Endothelial cell of umbilical vein (primary cell): ENCODE measurements around the gene LAMC1.

Experiments used
- CTCF ChIP-seq, 2 donors: IDR thresholded peaks; 1 replicate in 1 of 2; 2 replicates in 1 of 2; pipeline ENCODE4 v1.5.1; 2011; ENCODE audit warnings: low read length in 2 of 2, mild to moderate bottlenecking in 2 of 2, moderate library complexity in 2 of 2, control low read depth in 1 of 2, inconsistent platforms in 1 of 2, low read depth in 1 of 2; ENCODE audit not compliant: insufficient read depth in 1 of 2; ENCODE audit errors: extremely low read depth in 1 of 2
- EZH2 ChIP-seq: IDR thresholded peaks from 2 replicates; pipeline ENCODE4 v1.6.1; 2012; ENCODE audit warnings: borderline replicate concordance, low read depth, mild to moderate bottlenecking, moderate library complexity, low read length, inconsistent platforms; ENCODE audit not compliant: severe bottlenecking
- GATA2 ChIP-seq: IDR thresholded peaks from 2 replicates; pipeline ENCODE4 v1.7.0; 2011; ENCODE audit warnings: low read depth, mild to moderate bottlenecking, moderate library complexity, mixed read lengths, low read length; ENCODE audit not compliant: insufficient read length, insufficient read depth
- MAX ChIP-seq: IDR thresholded peaks from 2 replicates; pipeline ENCODE4 v1.6.1; 2011; ENCODE audit not compliant: insufficient read depth, insufficient read length
- MYC ChIP-seq: IDR thresholded peaks from one replicate; pipeline ENCODE4 v1.6.1; 2011; ENCODE audit warnings: mild to moderate bottlenecking, low read depth, low read length
- POLR2A ChIP-seq: IDR thresholded peaks from 2 replicates; pipeline ENCODE4 v1.6.1; 2012; ENCODE audit warnings: low read depth, mild to moderate bottlenecking, control low read depth, low read length
- POLR2AphosphoS5 ChIP-seq: IDR thresholded peaks from 2 replicates; pipeline ENCODE4 v1.6.1; 2012; ENCODE audit warnings: low read depth, mild to moderate bottlenecking, control low read depth, low read length, moderate library complexity; ENCODE audit not compliant: insufficient read depth

- TF ChIP-seq CTCF (IDR thresholded peaks at IDR 0.05; ENCODE audit: extremely low read depth in 1 of 2, insufficient read depth in 1 of 2, low read depth in 1 of 2, low read length in 2 of 2) (no peak), EZH2 (no peak), POLR2A (no peak), MAX (no peak), GATA2 (no peak), POLR2AphosphoS5 (no peak), MYC (no peak)
These were observed 73.1 kb downstream of the LAMC1 start for GRCh38 chr1:183096351-183096750.
